ENCODE results near the gene LRATD1. TPM values are rescaled to one million over a fixed set of nuclear protein-coding genes. Genes with fewer than 3 reads are reported as not detected.
A peak's percentile ranks its signal among the peaks of the same experiment; 100 is the strongest.

The LRATD1 gene
- total RNA-seq, 1 experiment from 2014 or later = 35.4 TPM

DNA sequence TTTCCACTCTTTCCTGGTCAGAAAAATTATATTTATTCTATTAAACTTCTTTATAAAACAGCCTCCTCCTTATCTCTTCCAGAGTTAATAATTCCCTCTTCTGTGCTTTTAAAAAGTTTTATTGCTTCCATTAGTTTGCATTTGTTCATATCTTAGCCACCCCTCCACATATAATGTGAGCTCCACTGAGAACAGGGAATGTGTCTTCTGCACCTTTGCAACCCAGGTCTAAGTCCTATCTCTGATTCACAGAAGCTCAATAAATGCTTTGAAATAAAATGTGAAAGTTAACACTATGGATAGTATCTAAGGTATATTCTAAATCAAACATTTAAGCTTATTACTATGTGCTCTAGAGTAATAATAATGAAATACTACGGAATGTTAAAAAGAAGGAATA lies 9.3 kb upstream of the LRATD1 start:
- H2AFZ ChIP-seq (ENCODE audit: low read length) = no peak overlapping the region
- H3K4me3 ChIP-seq (ENCODE audit: low read length) = no peak overlapping the region
- no peak overlapping the region for H3K27ac ChIP-seq (ENCODE audit: low read length)
- DNase-seq = no peak
- no TSS peak for BruUV-seq (replicated peaks)
- H3K9me2 ChIP-seq (replicated peaks; ENCODE audit: low read length) = no peaks in the 10 kb centered on the region
- ChIA-PET POLR2A (ENCODE audit: unreplicated experiment) (no interaction called here), CTCF (no interaction called here)
- no peaks in the 10 kb centered on the region for H3F3A ChIP-seq (ENCODE audit: low read length, unreplicated experiment)
- ATAC-seq = no peak
- H4K20me1 ChIP-seq (ENCODE audit: low read length) = no peaks in the 10 kb centered on the region
- H3K79me2 ChIP-seq (ENCODE audit: low read length) = no peaks in the 10 kb centered on the region
- H3K36me3 ChIP-seq (ENCODE audit: low read depth, low read length) = no peaks in the 10 kb centered on the region
- no peaks in the 10 kb centered on the region for H3K4me1 ChIP-seq (ENCODE audit: insufficient read depth, low read length)
- TF ChIP-seq EZH2phosphoT487 (IDR thresholded peaks at IDR 0.05; ENCODE audit: borderline replicate concordance, low read length) (no peak), EZH2 (IDR thresholded peaks at IDR 0.05; ENCODE audit: low read length, unreplicated experiment) (no peak)
- TF ChIP-seq, protein P1, sequence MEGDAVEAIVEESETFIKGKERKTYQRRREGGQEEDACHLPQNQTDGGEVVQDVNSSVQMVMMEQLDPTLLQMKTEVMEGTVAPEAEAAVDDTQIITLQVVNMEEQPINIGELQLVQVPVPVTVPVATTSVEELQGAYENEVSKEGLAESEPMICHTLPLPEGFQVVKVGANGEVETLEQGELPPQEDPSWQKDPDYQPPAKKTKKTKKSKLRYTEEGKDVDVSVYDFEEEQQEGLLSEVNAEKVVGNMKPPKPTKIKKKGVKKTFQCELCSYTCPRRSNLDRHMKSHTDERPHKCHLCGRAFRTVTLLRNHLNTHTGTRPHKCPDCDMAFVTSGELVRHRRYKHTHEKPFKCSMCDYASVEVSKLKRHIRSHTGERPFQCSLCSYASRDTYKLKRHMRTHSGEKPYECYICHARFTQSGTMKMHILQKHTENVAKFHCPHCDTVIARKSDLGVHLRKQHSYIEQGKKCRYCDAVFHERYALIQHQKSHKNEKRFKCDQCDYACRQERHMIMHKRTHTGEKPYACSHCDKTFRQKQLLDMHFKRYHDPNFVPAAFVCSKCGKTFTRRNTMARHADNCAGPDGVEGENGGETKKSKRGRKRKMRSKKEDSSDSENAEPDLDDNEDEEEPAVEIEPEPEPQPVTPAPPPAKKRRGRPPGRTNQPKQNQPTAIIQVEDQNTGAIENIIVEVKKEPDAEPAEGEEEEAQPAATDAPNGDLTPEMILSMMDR (conservative IDR thresholded peaks at IDR 0.05; ENCODE audit: low read depth, low read length) = no peak
- intact Hi-C loops (cut with micrococcal nuclease) = no loop called here
- no peak overlapping the region for H3K4me2 ChIP-seq (ENCODE audit: low read length)
- no peak overlapping the region for H3K9ac ChIP-seq (ENCODE audit: low read length)
- no peaks in the 10 kb centered on the region for H3K27me3 ChIP-seq (ENCODE audit: low read length)
- no peaks in the 10 kb centered on the region for H3K9me3 ChIP-seq (ENCODE audit: low read length)

DNA sequence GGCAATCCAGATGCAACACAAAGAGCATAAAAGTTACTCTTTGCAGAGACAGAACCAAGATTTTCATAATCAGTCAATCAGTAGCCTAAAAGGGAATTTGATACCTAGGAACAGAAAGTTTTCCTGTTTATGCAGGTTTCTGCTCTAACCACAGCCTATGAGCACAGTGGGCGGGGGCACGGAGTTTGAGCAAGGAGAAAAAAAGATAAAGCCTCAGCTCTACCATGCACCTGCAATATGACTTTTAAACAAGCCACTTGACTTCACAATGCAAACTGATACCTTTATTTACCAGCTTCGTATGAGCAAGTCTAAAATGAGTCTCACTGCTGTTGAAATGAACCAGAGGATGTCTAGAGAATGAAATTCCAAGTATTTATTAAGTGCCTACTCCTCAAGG lies 5.6 kb upstream of the LRATD1 start:
- H3K9ac ChIP-seq (ENCODE audit: low read length) = no peak overlapping the region
- H3K9me2 ChIP-seq (replicated peaks; ENCODE audit: low read length) = no peaks in the 10 kb centered on the region
- no peak overlapping the region for H3K4me3 ChIP-seq (ENCODE audit: low read length)
- DNase-seq (peak; percentile 29), ATAC-seq (no peak)
- no peaks in the 10 kb centered on the region for H3K36me3 ChIP-seq (ENCODE audit: low read depth, low read length)
- H3K27ac ChIP-seq (ENCODE audit: low read length) = no peak overlapping the region
- no peaks in the 10 kb centered on the region for H3F3A ChIP-seq (ENCODE audit: low read length, unreplicated experiment)
- intact Hi-C loops (cut with micrococcal nuclease) = no loop called here
- TF ChIP-seq EZH2phosphoT487 (IDR thresholded peaks at IDR 0.05; ENCODE audit: borderline replicate concordance, low read length) = no peak
- ChIA-PET POLR2A (ENCODE audit: unreplicated experiment) (no interaction called here), CTCF (no interaction called here)
- no peak overlapping the region for H3K4me2 ChIP-seq (ENCODE audit: low read length)
- no peak overlapping the region for H2AFZ ChIP-seq (ENCODE audit: low read length)
- no peaks in the 10 kb centered on the region for H3K79me2 ChIP-seq (ENCODE audit: low read length)
- H3K9me3 ChIP-seq (ENCODE audit: low read length) = no peaks in the 10 kb centered on the region
- BruUV-seq (replicated peaks) = no TSS peak
- peaks cover 6% of the 10 kb centered on the region for H3K4me1 ChIP-seq (ENCODE audit: insufficient read depth, low read length)
- H3K27me3 ChIP-seq (ENCODE audit: low read length) = no peaks in the 10 kb centered on the region
- no peaks in the 10 kb centered on the region for H4K20me1 ChIP-seq (ENCODE audit: low read length)

DNA sequence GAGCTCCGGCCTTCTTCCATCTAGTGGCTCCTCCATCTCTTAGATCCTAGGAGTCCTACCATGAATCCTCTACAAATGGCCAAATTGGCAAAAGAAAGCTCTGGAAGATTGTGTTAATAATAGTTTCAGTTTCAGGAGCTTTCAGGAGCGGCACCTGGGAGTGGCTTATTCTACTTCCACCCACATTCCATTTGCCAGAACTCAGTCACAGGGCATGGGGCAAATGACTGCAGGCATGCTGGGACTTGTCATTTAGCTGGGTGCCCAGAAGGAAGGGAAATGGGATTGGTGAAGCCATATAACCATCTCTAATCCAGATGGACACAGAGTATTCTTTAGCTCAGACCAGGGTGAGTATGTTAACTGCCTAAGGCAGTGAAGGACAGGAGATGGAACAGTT lies 3.6 kb upstream of the LRATD1 start:
- BruUV-seq (replicated peaks) = no TSS peak
- Histone ChIP-seq H3K9me2 (replicated peaks; ENCODE audit: low read length) (no peaks in the 10 kb centered on the region), H2AFZ (ENCODE audit: low read length) (no peak overlapping the region), H3K4me3 (ENCODE audit: low read length) (no peak overlapping the region), H3K79me2 (ENCODE audit: low read length) (peaks cover 13% of the 10 kb centered on the region), H3K27ac (ENCODE audit: low read length) (no peak overlapping the region), H3K4me1 (ENCODE audit: insufficient read depth, low read length) (peaks cover 9% of the 10 kb centered on the region), H3K4me2 (ENCODE audit: low read length) (0 out of 2 replicates have a peak overlapping the region, but pooled peaks have one; percentile 26), H3K36me3 (ENCODE audit: low read depth, low read length) (no peaks in the 10 kb centered on the region), H3K9ac (ENCODE audit: low read length) (no peak overlapping the region), H3K9me3 (ENCODE audit: low read length) (no peaks in the 10 kb centered on the region), H4K20me1 (ENCODE audit: low read length) (no peaks in the 10 kb centered on the region), H3F3A (ENCODE audit: low read length, unreplicated experiment) (no peaks in the 10 kb centered on the region), H3K27me3 (ENCODE audit: low read length) (no peaks in the 10 kb centered on the region)
- ATAC-seq (no peak), DNase-seq (peak; percentile 44)
- TF ChIP-seq, protein P1 (conservative IDR thresholded peaks at IDR 0.05; ENCODE audit: low read depth, low read length) = no peak
- TF ChIP-seq EZH2 (IDR thresholded peaks at IDR 0.05; ENCODE audit: low read length, unreplicated experiment) = no peak
- no peak for TF ChIP-seq EZH2phosphoT487 (IDR thresholded peaks at IDR 0.05; ENCODE audit: borderline replicate concordance, low read length)
- POLR2A ChIA-PET (ENCODE audit: unreplicated experiment) = no interaction called here
- intact Hi-C loops (cut with micrococcal nuclease) = no loop called here
- CTCF ChIA-PET = interaction anchor here (0.6 kb wide), 1 partner anchor 951 kb away, joined by 5 read pairs; no protein-coding TSS in a partner anchor
